ENCODE measurements around the gene SYT8. TPM values are rescaled to one million over a fixed set of nuclear protein-coding genes. Genes with fewer than 3 reads are reported as not detected.
A peak's percentile ranks its signal among the peaks of the same experiment; 100 is the strongest.

Gene SYT8
- total RNA-seq, 4 donors from 2014 or later, result not detected

DNA sequence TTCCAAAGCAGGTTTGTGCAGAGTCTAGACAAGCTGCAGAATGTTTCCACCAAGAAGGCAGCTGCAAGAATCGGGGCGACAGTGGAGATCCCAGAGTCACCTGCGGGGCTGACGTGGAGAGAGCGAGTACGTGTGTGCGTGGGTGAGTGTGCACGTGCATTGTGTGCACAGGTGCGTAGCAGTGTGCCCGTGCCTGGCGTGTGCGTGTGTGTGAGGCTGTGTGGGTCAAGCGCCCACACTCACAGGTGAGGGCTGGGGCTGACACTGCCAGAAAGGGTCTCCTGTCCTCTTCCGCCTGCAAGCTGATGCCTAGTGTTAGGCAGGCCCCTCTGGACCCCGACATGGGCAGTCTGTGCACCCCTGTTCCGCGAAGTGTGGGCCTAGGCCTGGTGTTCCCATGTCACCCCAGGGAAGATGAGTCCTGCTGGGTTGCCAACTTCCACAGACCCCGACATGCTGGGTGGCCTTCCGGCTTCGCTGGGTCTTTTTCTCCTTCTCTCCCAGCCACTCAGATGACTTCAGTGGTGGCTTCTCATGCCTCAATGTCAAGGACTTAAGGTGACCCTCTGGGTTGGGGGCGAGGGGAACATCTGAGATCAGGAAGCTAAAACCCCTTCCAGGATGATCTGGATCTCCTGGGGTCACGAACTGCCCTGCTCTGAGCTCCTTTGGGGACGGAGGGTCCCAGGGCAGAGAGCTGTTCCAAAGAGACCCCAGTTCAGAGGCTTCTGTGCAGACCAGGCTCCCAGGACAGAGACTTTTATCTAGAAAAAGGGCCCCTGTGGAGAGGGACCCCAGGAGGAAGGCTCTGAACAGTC is 10.4 kb upstream of the SYT8 start:
- no peak overlapping the region for H3K4me3 ChIP-seq
- no peak for TF ChIP-seq POLR2A (IDR thresholded peaks at IDR 0.05; ENCODE audit: low read depth)
- TF ChIP-seq CTCF (IDR thresholded peaks at IDR 0.05), result no peak
- no peak for TF ChIP-seq EP300 (IDR thresholded peaks at IDR 0.05)
- TF ChIP-seq POLR2AphosphoS5 (IDR thresholded peaks at IDR 0.05), result no peak
- WGBS, result 93% methylated on average over 19 of the region's 23 CpGs
- H3K4me1 ChIP-seq, result peaks cover 10 to 20% (median 15%) of the 10 kb centered on the region in 4 donors
- no peak for DNase-seq (ENCODE audit: extremely low spot score)
- no peaks in the 10 kb centered on the region for H3K36me3 ChIP-seq
- H3K9me3 ChIP-seq, result peaks cover 0 to 7% (median 0%) of the 10 kb centered on the region in 4 donors
- H3K27me3 ChIP-seq, result peaks cover 0 to 45% (median 3%) of the 10 kb centered on the region in 4 donors
- intact Hi-C loops (cut with DNase I), result loop anchor here (5.0 kb wide), 1 partner anchor 117 kb away; no protein-coding TSS in a partner anchor
- no peak overlapping the region for H3K27ac ChIP-seq (replicated peaks in 1 of 4)

GRCh38 chr11:1825039-1825740 is 9.6 kb upstream of the SYT8 start:
- intact Hi-C loops (cut with DNase I), result no loop called here
- no peak for DNase-seq (ENCODE audit: extremely low spot score)
- Histone ChIP-seq H3K4me1 (peaks cover 10 to 20% (median 15%) of the 10 kb centered on the region in 4 donors), H3K4me3 (no peak overlapping the region), H3K27ac (replicated peaks in 1 of 4) (no peak overlapping the region), H3K27me3 (peaks cover 0 to 46% (median 3%) of the 10 kb centered on the region in 4 donors), H3K9me3 (no peaks in the 10 kb centered on the region), H3K36me3 (no peaks in the 10 kb centered on the region)
- TF ChIP-seq CTCF (IDR thresholded peaks at IDR 0.05), result peak in 1 of 3 experiments; percentile 13
- TF ChIP-seq EP300 (IDR thresholded peaks at IDR 0.05), result no peak
- TF ChIP-seq POLR2A (IDR thresholded peaks at IDR 0.05; ENCODE audit: low read depth), result no peak
- 91% methylated on average over 4 of the region's 26 CpGs for WGBS

DNA sequence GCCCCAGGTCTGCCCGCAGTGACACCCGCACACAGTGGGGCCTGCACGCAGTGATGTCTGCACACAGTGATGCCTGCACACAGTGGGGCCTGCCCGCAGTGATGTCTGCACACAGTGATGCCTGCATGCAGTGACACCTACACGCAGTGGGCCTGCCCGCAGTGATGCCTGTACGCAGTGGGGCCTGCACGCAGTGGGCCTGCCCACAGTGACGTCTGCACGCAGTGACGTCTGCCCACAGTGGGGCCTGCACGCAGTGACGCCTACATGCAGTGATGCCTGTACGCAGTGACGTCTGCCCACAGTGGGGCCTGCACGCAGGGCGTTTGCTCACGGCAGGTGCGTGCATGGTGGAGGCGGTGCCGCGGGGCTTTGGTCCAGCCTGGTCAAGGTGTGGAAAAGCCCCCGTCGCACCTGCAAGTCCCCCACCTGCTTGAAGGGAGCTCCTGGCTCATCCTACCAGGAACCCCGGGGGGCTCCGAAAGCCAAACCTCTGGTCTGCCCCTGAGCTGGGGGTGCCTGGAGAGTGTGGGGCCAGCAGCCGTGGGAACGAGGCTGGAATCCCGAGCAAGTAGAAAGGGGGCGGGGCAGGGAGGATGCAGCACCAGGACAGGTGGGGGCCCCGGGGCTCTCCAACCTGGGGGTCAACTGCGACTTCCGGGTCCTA is 8.9 kb upstream of the SYT8 start:
- Histone ChIP-seq H3K4me3 (no peak overlapping the region), H3K36me3 (no peaks in the 10 kb centered on the region), H3K4me1 (peaks cover 10 to 20% (median 15%) of the 10 kb centered on the region in 4 donors), H3K27ac (replicated peaks in 1 of 4) (no peak overlapping the region), H3K9me3 (no peaks in the 10 kb centered on the region), H3K27me3 (peaks cover 0 to 54% (median 3%) of the 10 kb centered on the region in 4 donors)
- no peak for DNase-seq (ENCODE audit: extremely low spot score)
- intact Hi-C loops (cut with DNase I), result no loop called here
- TF ChIP-seq CTCF (IDR thresholded peaks at IDR 0.05) (no peak), POLR2AphosphoS5 (IDR thresholded peaks at IDR 0.05) (no peak), EP300 (IDR thresholded peaks at IDR 0.05) (no peak), POLR2A (IDR thresholded peaks at IDR 0.05; ENCODE audit: low read depth) (no peak)
- WGBS, result 90% methylated on average over 12 of the region's 33 CpGs

GRCh38 chr11:1826552-1827094 is 8.2 kb upstream of the SYT8 start:
- H3K4me3 ChIP-seq, result no peak overlapping the region
- H3K27ac ChIP-seq (replicated peaks in 1 of 4), result no peak overlapping the region
- H3K27me3 ChIP-seq, result peaks cover 0 to 61% (median 3%) of the 10 kb centered on the region in 4 donors
- no peak for TF ChIP-seq POLR2A (IDR thresholded peaks at IDR 0.05; ENCODE audit: low read depth)
- H3K4me1 ChIP-seq, result peaks cover 10 to 20% (median 15%) of the 10 kb centered on the region in 4 donors
- H3K9me3 ChIP-seq, result no peaks in the 10 kb centered on the region
- 66% methylated on average over 15 of the region's 15 CpGs for WGBS
- H3K36me3 ChIP-seq, result no peaks in the 10 kb centered on the region
- intact Hi-C loops (cut with DNase I), result no loop called here
- DNase-seq (ENCODE audit: extremely low spot score), result no peak
